Thyroid gland (tissue), 4 donors: ENCODE measurements around the gene RPP30. TPM values are rescaled to one million over a fixed set of nuclear protein-coding genes. Genes with fewer than 3 reads are reported as not detected.

Source experiments
- DNase-seq, 2 donors: peaks; one replicate each; pipeline ENCODE4 v3.0.0-alpha.2; 2019
- H3K27ac ChIP-seq, 3 donors: fragments of 200-600 bp; sonication (generic); 1 replicate in 2 of 3; 2 replicates in 1 of 3; pipeline ENCODE4 v1.5.1; 2016 to 2019; ENCODE audit warnings: mild to moderate bottlenecking in 1 of 3, moderate library complexity in 1 of 3
- H3K27me3 ChIP-seq: fragments of 200-600 bp; sonication (generic); one replicate; pipeline ENCODE4 v1.5.1; 2019
- H3K36me3 ChIP-seq, 2 donors: fragments of 200-600 bp; sonication (generic); one replicate each; pipeline ENCODE4 v1.5.1; 2016 to 2019
- H3K4me1 ChIP-seq, 2 donors: fragments of 200-600 bp; sonication (generic); one replicate each; pipeline ENCODE4 v1.5.1; 2017 to 2019
- H3K4me3 ChIP-seq, 3 donors: fragments of 200-600 bp; sonication (generic); replicated peaks in 1 of 3; 1 replicate in 2 of 3; 2 replicates in 1 of 3; pipeline ENCODE4 v1.5.1; 2016; ENCODE audit warnings: mild to moderate bottlenecking in 1 of 3
- H3K9me3 ChIP-seq: fragments of 200-600 bp; sonication (generic); one replicate; pipeline ENCODE4 v1.5.1; 2017
- CTCF ChIP-seq, 6 experiments: fragments of 200-600 bp in 3 of 6; fragments of 450-650 bp in 3 of 6; sonication (generic) in 3 of 6; IDR thresholded peaks; one replicate each; pipeline ENCODE4 v1.5.1; 2016 to 2019; ENCODE audit warnings: antibody characterized with exemption in 6 of 6, mild to moderate bottlenecking in 2 of 6, inconsistent platforms in 1 of 6, moderate library complexity in 1 of 6
- POLR2A ChIP-seq, 2 donors: fragments of 450-650 bp; IDR thresholded peaks; one replicate each; pipeline ENCODE4 v1.6.1; 2017; ENCODE audit warnings: antibody characterized with exemption in 2 of 2, mild to moderate bottlenecking in 2 of 2, moderate library complexity in 1 of 2
- WGBS, 2 donors: methylation state at CpG; one replicate each; pipeline ENCODE4 v1.1.5; 2017; 5-methylcytosine and 5-hydroxymethylcytosine counted together
- intact Hi-C: fragments of 100-400 bp; cut with DNase I; formaldehyde crosslinking; loops from one replicate; pipeline ENCODE4 v1.15.1; 2023
- total RNA-seq, 4 donors: library from RNA; depleted of rRNA; stranded (reverse); fragments of >200 nt; gene quantifications; one replicate each; pipeline ENCODE4 v1.2.3, GENCODE V29; 2016

RPP30 gene
- total RNA-seq, 4 donors from 2014 or later: 20.4 to 62.6 (median 36.3) TPM

GRCh38 chr10:90912174-90912573, 40.4 kb downstream of the RPP30 start:
- WGBS, 2 donors: 61 to 65% methylated on average over 4 of the region's 4 CpGs
- DNase-seq: no peak
- Histone ChIP-seq H3K36me3 (no peaks in the 10 kb centered on the region), H3K9me3 (no peaks in the 10 kb centered on the region), H3K4me3 (no peak overlapping the region), H3K27ac (no peak overlapping the region), H3K27me3 (no peaks in the 10 kb centered on the region), H3K4me1 (no peaks in the 10 kb centered on the region)
- intact Hi-C loops: no loop called here
- TF ChIP-seq CTCF (IDR thresholded peaks at IDR 0.05): no peak
- TF ChIP-seq POLR2A (IDR thresholded peaks at IDR 0.05): no peak

- Histone ChIP-seq H3K4me3 (no peak overlapping the region), H3K27me3 (no peaks in the 10 kb centered on the region), H3K36me3 (no peaks in the 10 kb centered on the region), H3K4me1 (no peaks in the 10 kb centered on the region), H3K27ac (no peak overlapping the region), H3K9me3 (no peaks in the 10 kb centered on the region)
- 91 to 96% methylated on average over 7 of the region's 7 CpGs for WGBS, 2 donors
- DNase-seq: no peak
- TF ChIP-seq CTCF (IDR thresholded peaks at IDR 0.05) (no peak), POLR2A (IDR thresholded peaks at IDR 0.05) (no peak)
- intact Hi-C loops: no loop called here
Measured at GRCh38 chr10:90912854-90913479, 41.2 kb downstream of the RPP30 start.

GRCh38 chr10:90913774-90914420, 42.1 kb downstream of the RPP30 start:
- H3K9me3 ChIP-seq: no peaks in the 10 kb centered on the region
- DNase-seq: no peak
- H3K27me3 ChIP-seq: no peaks in the 10 kb centered on the region
- intact Hi-C loops: no loop called here
- no peak overlapping the region for H3K4me3 ChIP-seq
- no peak overlapping the region for H3K27ac ChIP-seq
- no peak for TF ChIP-seq CTCF (IDR thresholded peaks at IDR 0.05)
- no peak for TF ChIP-seq POLR2A (IDR thresholded peaks at IDR 0.05)
- no peaks in the 10 kb centered on the region for H3K36me3 ChIP-seq
- H3K4me1 ChIP-seq: no peaks in the 10 kb centered on the region
- WGBS, 2 donors: 94 to 97% methylated on average over 2 of the region's 2 CpGs

DNA sequence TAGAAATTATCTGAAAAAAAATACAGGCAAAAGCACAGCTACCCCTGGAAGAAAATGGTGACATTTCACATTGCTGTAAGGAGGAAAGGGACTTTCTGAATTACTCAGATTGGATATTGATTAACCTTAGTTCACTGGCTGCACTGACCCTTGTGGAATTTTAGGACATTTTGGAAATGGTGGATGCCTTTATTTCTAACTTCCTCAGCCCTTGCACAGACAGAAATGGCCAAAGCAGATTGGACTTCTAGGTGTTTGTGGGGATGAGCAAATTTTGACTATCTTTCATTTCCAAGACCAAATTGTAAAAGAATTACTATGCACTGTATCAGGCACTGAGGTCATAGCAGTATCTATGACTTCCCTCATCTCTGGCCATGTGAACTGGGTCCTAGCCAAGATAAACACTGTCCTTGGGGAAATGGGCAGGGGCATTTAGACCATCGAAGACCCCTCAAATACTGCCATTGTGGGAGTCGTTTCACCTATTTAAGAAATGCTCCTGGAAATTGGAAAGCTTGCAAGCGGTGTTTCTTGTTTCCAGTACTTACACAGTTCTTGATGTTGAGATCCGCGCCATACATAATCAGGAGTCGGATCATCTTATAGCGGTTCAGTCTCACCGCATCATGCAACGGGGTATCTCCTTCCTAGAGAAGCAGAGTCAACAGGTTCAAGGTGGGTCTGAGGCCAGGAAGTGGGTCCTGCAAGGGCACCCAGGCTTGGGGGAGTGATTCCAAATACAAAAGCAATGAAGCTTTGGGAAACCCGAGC, 43.4 kb downstream of the RPP30 start:
- WGBS, 2 donors: 74 to 79% methylated on average over 10 of the region's 10 CpGs
- no peak for TF ChIP-seq POLR2A (IDR thresholded peaks at IDR 0.05)
- no peak for TF ChIP-seq CTCF (IDR thresholded peaks at IDR 0.05)
- Histone ChIP-seq H3K4me3 (no peak overlapping the region), H3K36me3 (no peaks in the 10 kb centered on the region), H3K9me3 (no peaks in the 10 kb centered on the region), H3K27me3 (no peaks in the 10 kb centered on the region), H3K27ac (no peak overlapping the region), H3K4me1 (no peaks in the 10 kb centered on the region)
- no peak for DNase-seq
- intact Hi-C loops: no loop called here

- Histone ChIP-seq H3K27ac (no peak overlapping the region), H3K4me3 (no peak overlapping the region), H3K4me1 (no peaks in the 10 kb centered on the region), H3K9me3 (no peaks in the 10 kb centered on the region), H3K27me3 (no peaks in the 10 kb centered on the region), H3K36me3 (no peaks in the 10 kb centered on the region)
- DNase-seq: no peak
- TF ChIP-seq POLR2A (IDR thresholded peaks at IDR 0.05): no peak
- no peak for TF ChIP-seq CTCF (IDR thresholded peaks at IDR 0.05)
- intact Hi-C loops: no loop called here
- WGBS, 2 donors: 54 to 69% methylated on average over 10 to 11 of the region's 11 CpGs
Measured at GRCh38 chr10:90915766-90916075, 43.9 kb downstream of the RPP30 start.
